HepG2 (cell line): ENCODE measurements around the gene NEBL.

Experiments
- CTCF ChIP-seq: sonication (generic); formaldehyde crosslinking; IDR thresholded peaks from 2 replicates; pipeline ENCODE4 v1.5.0; 2020; ENCODE audit warnings: mild to moderate bottlenecking, missing genetic modification reagents, moderate library complexity
- ELF1 ChIP-seq: sonication (generic); formaldehyde crosslinking; IDR thresholded peaks from 2 replicates; pipeline ENCODE4 v1.4.0; 2020; ENCODE audit warnings: missing genetic modification reagents
- ELF4 ChIP-seq: sonication (generic); formaldehyde crosslinking; IDR thresholded peaks from 2 replicates; pipeline ENCODE4 v1.5.0; 2020; ENCODE audit warnings: missing genetic modification reagents, mild to moderate bottlenecking, moderate library complexity, borderline replicate concordance
- POGZ ChIP-seq: sonication (generic); formaldehyde crosslinking; IDR thresholded peaks from 2 replicates; pipeline ENCODE4 v1.4.0; 2020; ENCODE audit warnings: mild to moderate bottlenecking, missing genetic modification reagents
- TCF7L2 ChIP-seq: IDR thresholded peaks from 2 replicates; pipeline ENCODE4 v1.6.1; 2011; ENCODE audit warnings: mild to moderate bottlenecking, low read depth, low read length, moderate library complexity
- ZBTB2 ChIP-seq: sonication (generic); formaldehyde crosslinking; IDR thresholded peaks from 2 replicates; pipeline ENCODE4 v1.8.0; 2022; ENCODE audit warnings: low read depth, missing genetic modification reagents
- ZNF580 ChIP-seq: IDR thresholded peaks from 2 replicates; pipeline ENCODE4 v1.6.1; 2016; ENCODE audit warnings: low read depth, borderline replicate concordance

- TF ChIP-seq ELF4 (CRISPR knock-in tag) (no peak), CTCF (CRISPR knock-in tag) (no peak), POGZ (CRISPR knock-in tag) (no peak), ZNF580 (CRISPR knock-in tag) (no peak), ELF1 (CRISPR knock-in tag) (no peak), ZBTB2 (no peak), TCF7L2 (no peak)
Observed at GRCh38 chr10:20748551-20748950, 148.6 kb downstream of the NEBL start.
